ENCODE results near the gene P2RY2. TPM values are rescaled to one million over a fixed set of nuclear protein-coding genes. Genes with fewer than 3 reads are reported as not detected.

The P2RY2 gene
- total RNA-seq, 1 donor: 2.2 TPM

GRCh38 chr11:73203790-73204189 lies 14.3 kb upstream of the P2RY2 start:
- peak in 1 of 3 donors; percentile 42 for DNase-seq (ENCODE audit: low read depth in 2 of 3, low spot score in 2 of 3)

GRCh38 chr11:73204711-73205121 lies 13.4 kb upstream of the P2RY2 start:
- peak in 1 of 3 donors; percentile 66 for DNase-seq (ENCODE audit: low read depth in 2 of 3, low spot score in 2 of 3)

GRCh38 chr11:73205661-73206343 lies 12.3 kb upstream of the P2RY2 start:
- no peak for DNase-seq (ENCODE audit: low read depth in 2 of 3, low spot score in 2 of 3)

- no peak for DNase-seq (ENCODE audit: low read depth in 2 of 3, low spot score in 2 of 3)
These were observed 11.3 kb upstream of the P2RY2 start for GRCh38 chr11:73206801-73207200.

GRCh38 chr11:73209892-73210291 lies 8.2 kb upstream of the P2RY2 start:
- no peak for DNase-seq (ENCODE audit: low read depth in 2 of 3, low spot score in 2 of 3)

- no peak for DNase-seq (ENCODE audit: low read depth in 2 of 3, low spot score in 2 of 3)
These were observed 7.0 kb upstream of the P2RY2 start for GRCh38 chr11:73210916-73211667.

GRCh38 chr11:73213196-73214143 lies 4.6 kb upstream of the P2RY2 start:
- no peak for DNase-seq (ENCODE audit: low read depth in 2 of 3, low spot score in 2 of 3)

GRCh38 chr11:73215191-73216134 lies 2.6 kb upstream of the P2RY2 start:
- DNase-seq (ENCODE audit: low read depth in 2 of 3, low spot score in 2 of 3): no peak

- no peak for DNase-seq (ENCODE audit: low read depth in 2 of 3, low spot score in 2 of 3)
These were observed 1.6 kb upstream of the P2RY2 start for GRCh38 chr11:73216465-73216864.

- DNase-seq (ENCODE audit: low read depth in 2 of 3, low spot score in 2 of 3): no peak
These were observed 811 bp upstream of the P2RY2 start for GRCh38 chr11:73217131-73217809.

- no peak for DNase-seq (ENCODE audit: low read depth in 2 of 3, low spot score in 2 of 3)
These were observed 323 bp upstream of the P2RY2 start for GRCh38 chr11:73217810-73218105.

- DNase-seq (ENCODE audit: low read depth in 2 of 3, low spot score in 2 of 3): no peak
These were observed 742 bp downstream of the P2RY2 start for GRCh38 chr11:73218830-73219215.

GRCh38 chr11:73219396-73220285 lies 1.6 kb downstream of the P2RY2 start:
- DNase-seq (ENCODE audit: low read depth in 2 of 3, low spot score in 2 of 3): no peak

- DNase-seq (ENCODE audit: low read depth in 2 of 3, low spot score in 2 of 3): no peak
These were observed 3.4 kb downstream of the P2RY2 start for GRCh38 chr11:73221451-73221850.

GRCh38 chr11:73221996-73222395 lies 3.9 kb downstream of the P2RY2 start:
- DNase-seq (ENCODE audit: low read depth in 2 of 3, low spot score in 2 of 3): no peak

GRCh38 chr11:73223998-73224730 lies 6.1 kb downstream of the P2RY2 start:
- peak in 1 of 3 donors; percentile 39 for DNase-seq (ENCODE audit: low read depth in 2 of 3, low spot score in 2 of 3)

- DNase-seq (ENCODE audit: low read depth in 2 of 3, low spot score in 2 of 3): no peak
These were observed 7.1 kb downstream of the P2RY2 start for GRCh38 chr11:73225001-73225686.

Measured in hematopoietic multipotent progenitor cell (in vitro differentiated cells).